Neural cell (in vitro differentiated cells): Measurements from ENCODE around the gene IL19. TPM values are rescaled to one million over a fixed set of nuclear protein-coding genes. Genes with fewer than 3 reads are reported as not detected.

Experiments used
- H2AFZ ChIP-seq: fragments of 200-600, 300-800 bp; sonication (generic), shearing (Covaris generic); 2 replicates; pipeline ENCODE4 v1.6.0; 2014; ENCODE audit warnings: low read depth, mild to moderate bottlenecking, antibody characterized with exemption, low read length, moderate library complexity
- H3F3A ChIP-seq: fragments of 200-600 bp; shearing (Covaris generic); 2 replicates; pipeline ENCODE4 v1.6.1; 2016; ENCODE audit warnings: mild to moderate bottlenecking, moderate library complexity, mixed read lengths, antibody characterized with exemption, low read length; ENCODE audit not compliant: insufficient read depth, poor library complexity, severe bottlenecking
- H3K27ac ChIP-seq: fragments of 200-600, 300-800 bp; sonication (generic), shearing (Covaris generic); 2 replicates; pipeline ENCODE4 v1.5.1; 2014; ENCODE audit warnings: mild to moderate bottlenecking, low read length, moderate library complexity
- H3K27me3 ChIP-seq: fragments of 300-800, 200-600 bp; sonication (generic), shearing (Covaris generic); 2 replicates; pipeline ENCODE4 v1.6.0; 2014; ENCODE audit warnings: mild to moderate bottlenecking, low read depth, low read length, moderate library complexity; ENCODE audit not compliant: insufficient read depth
- H3K36me3 ChIP-seq: fragments of 300-800, 200-600 bp; sonication (generic), shearing (Covaris generic); 2 replicates; pipeline ENCODE4 v1.5.1; 2014; ENCODE audit warnings: mild to moderate bottlenecking, antibody characterized with exemption, low read length, moderate library complexity; ENCODE audit not compliant: insufficient read depth
- H3K4me2 ChIP-seq: fragments of 300-800, 200-600 bp; sonication (generic), shearing (Covaris generic); 2 replicates; pipeline ENCODE4 v1.6.0; 2014; ENCODE audit warnings: mild to moderate bottlenecking, low read length
- H3K4me3 ChIP-seq: fragments of 300-800, 200-600 bp; sonication (generic), shearing (Covaris generic); 2 replicates; pipeline ENCODE4 v1.5.1; 2014; ENCODE audit warnings: mild to moderate bottlenecking, low read length, moderate library complexity
- H3K79me2 ChIP-seq: fragments of 200-600 bp; shearing (Covaris generic); replicated peaks from 2 replicates; pipeline ENCODE4 v1.6.0; 2014; ENCODE audit warnings: mild to moderate bottlenecking, low read length, moderate library complexity; ENCODE audit not compliant: insufficient read depth
- H3K9ac ChIP-seq: fragments of 300-800, 200-600 bp; sonication (generic), shearing (Covaris generic); 2 replicates; pipeline ENCODE4 v1.6.1; 2016; ENCODE audit warnings: mild to moderate bottlenecking, low read length, mixed read lengths
- H3K9me2 ChIP-seq: fragments of 200-600 bp; shearing (Covaris generic); 2 replicates; pipeline ENCODE4 v1.6.1; 2016; ENCODE audit warnings: mild to moderate bottlenecking, low read length, mixed read lengths; ENCODE audit not compliant: insufficient read depth
- H3K9me3 ChIP-seq: fragments of 200-600, 300-800 bp; sonication (generic), shearing (Covaris generic); 2 replicates; pipeline ENCODE4 v1.6.1; 2016; ENCODE audit warnings: mild to moderate bottlenecking, mixed run types, low read length, moderate library complexity, mixed read lengths
- H4K20me1 ChIP-seq: fragments of 200-600 bp; shearing (Covaris generic); 2 replicates; pipeline ENCODE4 v1.6.1; 2016; ENCODE audit warnings: mild to moderate bottlenecking, mixed run types; ENCODE audit not compliant: insufficient read depth
- CTCF ChIP-seq: fragments of 450-650 bp; IDR thresholded peaks from 2 replicates; pipeline ENCODE4 v1.5.1; 2014; ENCODE audit warnings: antibody characterized with exemption, mild to moderate bottlenecking, moderate library complexity; ENCODE audit not compliant: poor library complexity, severe bottlenecking
- EP300 ChIP-seq: fragments of 450-650 bp; conservative IDR thresholded peaks from 2 replicates; pipeline ENCODE4 v1.6.1; 2014; ENCODE audit warnings: antibody characterized with exemption, mild to moderate bottlenecking, moderate library complexity; ENCODE audit not compliant: poor library complexity, severe bottlenecking
- EZH2 ChIP-seq: fragments of 200-600, 300-800 bp; shearing (Covaris generic), sonication (generic); IDR thresholded peaks from 2 replicates; pipeline ENCODE4 v1.6.1; 2014; ENCODE audit warnings: antibody characterized with exemption, low read length, borderline replicate concordance, mild to moderate bottlenecking; ENCODE audit not compliant: insufficient read depth, poor library complexity, severe bottlenecking
- MXI1 ChIP-seq: fragments of 450-650 bp; conservative IDR thresholded peaks from 2 replicates; pipeline ENCODE4 v1.6.1; 2014; ENCODE audit warnings: antibody characterized with exemption, mild to moderate bottlenecking; ENCODE audit not compliant: poor library complexity, severe bottlenecking
- POLR2AphosphoS5 ChIP-seq: IDR thresholded peaks from 2 replicates; pipeline ENCODE4 v1.6.1; 2012
- RAD21 ChIP-seq: fragments of 450-650 bp; conservative IDR thresholded peaks from 2 replicates; pipeline ENCODE4 v1.6.1; 2014; ENCODE audit warnings: antibody characterized with exemption, mild to moderate bottlenecking, moderate library complexity
- REST ChIP-seq: IDR thresholded peaks from 2 replicates; pipeline ENCODE4 v1.6.1; 2012; ENCODE audit warnings: borderline replicate concordance
- SMC3 ChIP-seq: fragments of 450-650 bp; conservative IDR thresholded peaks from 2 replicates; pipeline ENCODE4 v1.6.1; 2014; ENCODE audit warnings: antibody characterized with exemption, mild to moderate bottlenecking, moderate library complexity; ENCODE audit not compliant: poor library complexity
- TAF1 ChIP-seq: IDR thresholded peaks from 2 replicates; pipeline ENCODE4 v1.6.1; 2012; ENCODE audit warnings: low read depth
- polyA plus RNA-seq: library from polyadenylated mRNA; depleted of rRNA; stranded (reverse); fragments of >200 nt; gene quantifications from 2 replicates; pipeline ENCODE4 v1.2.3, GENCODE V29; 2014

The IL19 gene
- polyA plus RNA-seq, 1 donor from 2014 or later = not detected

GRCh38 chr1:206735553-206736031, 35.0 kb upstream of the IL19 start:
- Histone ChIP-seq H3K27me3 (no peaks in the 10 kb centered on the region), H3K9me3 (no peaks in the 10 kb centered on the region), H3K4me3 (no peak overlapping the region), H3K36me3 (no peaks in the 10 kb centered on the region), H4K20me1 (no peaks in the 10 kb centered on the region), H3K27ac (no peak overlapping the region), H3K9me2 (no peaks in the 10 kb centered on the region), H3F3A (no peaks in the 10 kb centered on the region), H3K4me2 (no peak overlapping the region), H3K9ac (no peak overlapping the region), H2AFZ (no peak overlapping the region), H3K79me2 (no peaks in the 10 kb centered on the region)
- no peak for TF ChIP-seq EP300
- TF ChIP-seq SMC3 = no peak
- TF ChIP-seq POLR2AphosphoS5 = no peak
- no peak for TF ChIP-seq RAD21
- no peak for TF ChIP-seq TAF1
- no peak for TF ChIP-seq CTCF
- no peak for TF ChIP-seq EZH2
- TF ChIP-seq REST = no peak
- TF ChIP-seq MXI1 = no peak

GRCh38 chr1:206736878-206737728, 33.5 kb upstream of the IL19 start:
- no peaks in the 10 kb centered on the region for H3K79me2 ChIP-seq
- H3K9ac ChIP-seq = no peak overlapping the region
- no peak overlapping the region for H3K4me3 ChIP-seq
- no peak overlapping the region for H3K27ac ChIP-seq
- no peaks in the 10 kb centered on the region for H3F3A ChIP-seq
- H3K9me3 ChIP-seq = no peaks in the 10 kb centered on the region
- no peak overlapping the region for H3K4me2 ChIP-seq
- no peak overlapping the region for H2AFZ ChIP-seq
- no peaks in the 10 kb centered on the region for H3K27me3 ChIP-seq
- H3K9me2 ChIP-seq = no peaks in the 10 kb centered on the region
- H4K20me1 ChIP-seq = no peaks in the 10 kb centered on the region
- no peak for TF ChIP-seq CTCF
- no peak for TF ChIP-seq EP300
- no peak for TF ChIP-seq EZH2
- no peak for TF ChIP-seq TAF1
- TF ChIP-seq REST = no peak
- no peak for TF ChIP-seq SMC3
- no peak for TF ChIP-seq MXI1
- TF ChIP-seq POLR2AphosphoS5 = no peak
- no peak for TF ChIP-seq RAD21
- H3K36me3 ChIP-seq = no peaks in the 10 kb centered on the region
